Stimulated activated CD8-positive, alpha-beta memory T cell treated with anti-CD3 and anti-CD28 coated beads, Interleukin-7, amount 100 ng/mL, for 1 hour (primary cell): ENCODE results near the gene SIX1.

Experiments used
- DNase-seq, 2 donors: peaks; one replicate each; pipeline ENCODE4 v3.0.0-alpha.2; 2020; ENCODE audit warnings: low read depth in 2 of 2

The SIX1 gene

DNA sequence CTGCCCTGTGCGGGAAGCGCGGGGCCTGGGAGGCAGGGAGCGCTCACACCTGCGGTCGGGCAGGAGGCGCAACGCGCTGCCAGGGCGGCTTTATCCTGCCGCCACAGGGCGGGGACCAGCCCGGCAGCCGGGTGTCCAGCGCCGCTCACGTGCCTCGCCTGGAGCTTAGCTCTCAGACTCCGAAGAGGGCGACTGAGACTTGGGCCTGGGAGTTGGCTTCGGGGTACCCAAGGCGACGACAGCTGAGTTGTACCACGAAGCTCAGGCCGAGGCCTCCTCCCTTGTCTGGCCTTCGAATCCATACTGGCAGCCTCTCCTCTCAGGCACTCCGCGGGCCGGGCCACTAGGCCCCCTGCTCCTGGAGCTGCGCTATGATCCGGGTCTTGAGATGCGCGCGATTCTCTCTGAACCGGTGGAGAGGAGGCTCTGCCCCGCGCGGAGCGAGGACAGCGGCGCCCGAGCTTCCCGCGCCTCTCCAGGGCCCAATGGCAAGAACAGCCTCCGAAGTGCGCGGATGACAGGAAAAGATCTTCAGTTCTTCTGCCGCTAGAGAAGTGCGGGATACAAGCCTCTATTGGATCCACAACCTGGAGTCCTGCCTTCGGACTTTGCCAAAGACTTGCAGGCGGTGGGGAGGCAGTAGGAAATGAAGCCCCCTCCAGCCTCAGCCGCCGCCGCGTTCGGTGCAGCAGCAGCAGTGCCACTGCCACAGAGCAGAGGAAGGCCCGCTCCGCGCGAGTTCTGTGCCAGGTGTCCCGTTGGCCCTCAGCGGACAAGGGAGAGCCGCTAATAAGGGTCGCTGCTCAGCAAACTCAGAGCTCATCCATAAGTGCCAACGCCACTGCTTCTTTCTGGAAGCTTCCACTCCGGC is 6.8 kb downstream of the SIX1 start:
- no peak for DNase-seq

- no peak for DNase-seq
Observed at GRCh38 chr14:60641742-60642269, 7.5 kb downstream of the SIX1 start.

GRCh38 chr14:60640859-60641741 is 8.2 kb downstream of the SIX1 start:
- no peak for DNase-seq

GRCh38 chr14:60639674-60640073 is 9.6 kb downstream of the SIX1 start:
- DNase-seq = no peak

DNA sequence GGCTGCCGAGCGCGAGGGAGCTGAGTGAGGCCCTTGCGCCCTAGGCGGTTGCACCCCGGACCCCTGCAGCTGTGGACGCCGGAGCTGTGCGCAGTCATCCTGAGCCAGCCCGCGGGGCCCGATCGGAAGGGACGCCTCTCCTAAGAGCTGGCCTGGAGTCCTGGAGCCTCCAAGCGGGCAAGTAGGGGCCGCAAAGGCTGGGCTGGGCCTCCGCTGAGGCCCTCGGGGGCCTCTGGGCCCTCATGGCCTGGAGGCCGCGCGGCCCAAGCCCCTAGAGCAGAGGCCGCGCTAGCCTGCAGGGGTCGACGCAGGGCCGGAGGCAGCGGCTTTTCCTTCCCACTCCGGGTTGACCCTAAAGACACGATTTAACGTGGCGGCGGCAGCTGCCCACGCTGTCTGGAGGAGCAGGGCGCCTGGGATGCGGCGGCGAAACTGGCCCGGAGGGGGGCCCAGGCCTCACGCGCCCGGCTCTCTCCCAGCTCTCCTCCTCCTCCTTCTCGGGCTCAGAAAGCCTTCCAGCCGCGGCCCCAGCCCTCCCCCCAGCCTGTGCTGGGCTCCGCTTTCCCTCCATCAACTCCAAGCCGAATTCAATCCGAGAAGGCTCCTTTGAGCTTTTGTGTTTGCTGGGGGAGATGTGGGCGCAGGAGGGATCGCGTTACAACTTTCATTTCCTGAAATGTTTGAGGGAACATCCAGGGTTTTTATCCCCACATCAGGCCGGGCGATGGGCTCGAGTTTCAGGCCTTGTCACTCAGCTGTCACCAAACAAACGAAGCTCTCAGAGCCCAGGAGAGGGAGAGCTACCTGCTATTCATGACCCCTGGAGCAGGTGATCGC is 11.6 kb downstream of the SIX1 start:
- DNase-seq = no peak

DNA sequence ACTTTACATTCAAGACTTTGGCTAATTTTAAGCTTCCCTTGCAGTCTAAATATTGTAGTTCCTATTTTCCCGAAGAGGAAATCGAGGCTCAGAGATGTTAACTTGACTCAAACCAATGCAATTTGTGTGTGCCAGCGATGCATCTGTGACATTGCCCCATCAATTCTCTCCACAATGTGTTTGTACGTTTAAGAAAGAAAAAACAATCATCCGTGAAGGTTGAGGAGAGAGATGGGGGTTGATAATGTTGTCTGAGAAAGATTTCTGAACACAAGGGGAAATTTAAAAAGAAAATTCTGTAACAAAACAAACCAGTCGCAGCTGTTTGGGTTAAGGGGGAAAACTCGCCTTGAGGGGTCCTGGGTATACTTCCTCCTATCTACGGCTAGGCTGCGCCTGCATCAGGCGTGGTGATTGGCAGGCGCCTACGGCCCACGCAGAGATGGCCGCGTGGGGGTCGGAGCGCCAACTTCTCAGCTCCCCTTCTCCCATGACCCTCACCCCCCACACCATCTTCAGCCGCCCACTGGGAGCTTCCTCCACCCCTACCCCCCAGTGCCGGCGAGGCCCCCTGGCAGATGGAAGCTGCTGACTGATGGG is 12.3 kb downstream of the SIX1 start:
- DNase-seq = no peak

DNA sequence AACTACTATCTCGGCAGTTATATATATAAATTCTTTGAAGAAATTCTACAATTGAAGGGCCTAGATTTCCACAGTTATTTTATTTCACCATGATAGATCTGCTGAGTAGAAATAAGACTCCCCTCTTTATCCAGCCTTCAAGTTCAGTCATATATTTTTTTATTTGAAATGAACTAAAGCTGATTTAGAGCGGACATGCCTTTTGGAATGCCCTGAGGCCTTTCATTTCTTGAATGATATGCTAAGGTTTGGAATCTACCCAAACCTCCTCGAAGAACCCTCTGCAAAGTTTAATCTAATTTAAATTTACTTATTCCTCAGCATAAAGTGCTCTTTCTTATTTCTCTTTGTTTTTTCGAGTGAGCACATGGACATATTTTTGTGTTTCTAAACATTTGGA is 15.1 kb downstream of the SIX1 start:
- DNase-seq = no peak

DNA sequence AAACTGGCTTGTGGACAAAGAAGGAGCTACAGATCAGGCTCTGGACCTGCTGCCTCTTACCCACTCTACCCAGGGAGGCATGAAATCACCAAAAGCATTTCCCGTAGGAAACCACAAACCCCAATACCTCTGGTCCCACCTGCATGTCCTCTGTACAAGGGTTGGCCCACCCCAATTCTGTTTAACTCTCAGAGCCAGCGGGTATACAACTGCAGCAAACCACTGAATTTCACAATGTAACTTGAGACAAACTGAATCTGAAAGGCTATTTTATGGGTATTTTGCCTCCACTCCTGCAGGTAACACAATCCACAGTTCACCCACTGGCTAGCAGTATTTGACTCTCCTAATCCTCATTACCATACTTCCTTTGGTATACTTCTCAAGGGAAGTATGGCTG is 16.5 kb downstream of the SIX1 start:
- DNase-seq = no peak

GRCh38 chr14:60632257-60632656 is 17.0 kb downstream of the SIX1 start:
- DNase-seq = no peak

DNA sequence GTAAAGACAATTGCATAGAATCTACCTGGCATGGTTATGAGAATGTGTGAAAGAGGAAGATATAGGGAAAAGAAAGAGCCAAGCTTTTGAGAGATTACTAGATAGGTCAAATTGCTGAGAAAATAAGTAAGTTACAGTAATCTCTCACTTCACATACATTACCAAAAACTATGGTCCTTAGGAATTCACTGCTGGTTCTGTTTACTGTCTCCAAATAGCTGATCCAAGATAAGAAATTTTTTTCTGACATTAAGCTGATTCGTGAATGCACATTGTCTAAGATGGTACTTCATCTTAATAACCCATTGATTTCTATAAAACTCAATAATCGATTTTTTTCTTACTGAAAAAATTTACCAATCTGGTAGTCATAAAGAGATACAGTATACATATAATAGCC is 17.4 kb downstream of the SIX1 start:
- no peak for DNase-seq

DNA sequence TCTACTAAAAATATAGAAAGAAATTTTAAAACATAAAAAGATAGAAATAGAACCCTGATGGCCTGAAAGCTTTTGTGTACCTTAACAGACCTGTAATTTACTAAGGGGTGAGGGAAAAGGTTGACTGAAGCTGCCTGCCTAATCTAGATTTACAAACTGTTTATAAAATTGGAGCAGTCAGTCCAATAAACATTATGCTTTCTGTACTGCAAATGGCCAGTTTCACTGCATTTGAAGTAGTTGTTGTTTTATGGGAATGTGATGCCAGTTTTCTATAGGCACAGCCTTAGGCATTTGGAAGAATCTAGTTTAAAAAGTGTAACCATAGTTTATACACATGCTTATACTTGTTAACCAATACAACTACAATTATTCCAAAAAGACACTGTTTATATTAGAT is 19.1 kb downstream of the SIX1 start:
- no peak for DNase-seq

- no peak for DNase-seq
Observed at GRCh38 chr14:60628892-60629291, 20.4 kb downstream of the SIX1 start.

- DNase-seq = no peak
Observed at GRCh38 chr14:60622917-60623257, 26.4 kb downstream of the SIX1 start.

- no peak for DNase-seq
Observed at GRCh38 chr14:60622210-60622916, 26.9 kb downstream of the SIX1 start.

DNA sequence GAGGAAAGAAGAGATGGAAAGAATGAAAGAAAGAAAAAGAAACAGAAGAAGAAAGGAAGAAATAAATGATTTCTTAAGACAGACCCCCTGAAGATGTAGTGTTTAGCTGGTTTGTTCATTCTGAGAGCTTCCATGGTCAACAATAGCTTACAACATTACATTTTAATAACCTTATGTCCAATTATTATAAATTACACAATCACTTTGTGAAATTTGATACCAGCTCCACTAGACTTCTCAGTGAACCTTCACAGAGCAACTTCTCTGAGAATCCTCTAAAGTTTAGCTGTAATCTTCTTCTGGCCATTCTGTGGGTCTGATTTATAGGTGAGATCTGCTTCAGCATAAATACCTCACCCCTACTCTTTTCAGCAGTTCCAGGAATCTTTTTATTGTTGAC is 27.9 kb downstream of the SIX1 start:
- DNase-seq = no peak

DNA sequence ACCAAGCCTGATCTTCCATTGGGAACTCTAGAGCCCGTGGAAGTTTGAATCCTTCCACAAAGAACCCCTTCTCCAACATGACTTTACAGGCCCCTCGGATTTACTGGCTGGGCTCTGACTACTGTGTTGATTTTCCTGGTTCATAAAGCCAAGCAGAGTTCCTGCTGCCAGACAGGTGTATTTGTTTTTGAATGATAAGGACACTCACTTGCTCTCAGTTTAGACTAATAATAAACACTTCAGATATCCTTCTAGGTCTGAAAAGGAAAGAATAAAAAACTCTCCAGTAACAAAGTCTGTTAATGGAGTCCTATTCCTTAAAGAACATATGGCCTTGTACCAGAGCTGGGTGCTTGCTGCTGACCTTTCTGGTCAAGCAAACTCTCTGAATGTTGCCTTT is 31.0 kb downstream of the SIX1 start:
- no peak for DNase-seq

- no peak for DNase-seq
Observed at GRCh38 chr14:60616461-60616959, 32.8 kb downstream of the SIX1 start.

DNA sequence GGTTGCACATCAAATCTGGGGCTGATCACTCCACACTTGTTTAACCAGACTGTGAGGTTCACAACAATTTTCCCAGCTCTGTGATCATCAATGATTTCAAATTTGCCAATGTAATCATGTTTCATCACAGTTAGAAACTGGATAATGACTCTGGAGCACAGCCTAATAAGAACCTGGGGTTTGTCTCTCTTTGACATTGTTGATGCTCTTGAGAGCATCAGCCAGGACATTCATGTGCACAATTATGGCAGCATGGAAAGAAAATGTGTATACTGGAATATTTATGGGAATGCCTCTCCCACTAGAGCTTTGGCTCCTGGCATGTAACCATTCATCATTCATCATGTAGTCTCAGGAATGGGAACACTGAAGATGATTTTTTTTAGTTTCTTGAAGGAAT is 47.0 kb downstream of the SIX1 start:
- no peak for DNase-seq

DNA sequence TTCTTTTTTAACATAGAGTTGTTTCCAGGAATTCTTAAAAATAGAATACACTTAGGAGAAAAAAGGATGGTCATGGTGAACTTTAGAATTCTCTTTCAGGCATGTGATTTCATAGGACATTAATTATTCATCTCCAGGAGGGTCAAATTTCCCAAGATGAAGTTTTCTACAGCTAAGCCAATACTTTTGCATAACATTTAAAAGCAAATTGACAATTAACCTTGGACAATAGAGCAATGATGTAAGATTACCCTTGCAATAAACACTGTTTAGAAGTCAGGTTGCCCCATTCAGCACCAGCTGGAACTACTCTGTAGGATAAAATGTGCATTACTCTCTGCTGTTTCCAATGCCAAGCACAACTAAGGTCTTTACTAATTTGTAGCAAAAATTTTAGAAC is 49.5 kb downstream of the SIX1 start:
- no peak for DNase-seq

- DNase-seq = no peak
Observed at GRCh38 chr14:60596139-60596538, 53.1 kb downstream of the SIX1 start.

GRCh38 chr14:60594062-60594461 is 55.2 kb downstream of the SIX1 start:
- DNase-seq = no peak
